ENCODE results near the gene PLD1.
"Not testable (repeated sequence)": the region's sequence is repeated elsewhere in the genome, so short reads cannot be mapped to it uniquely, and the experiment has no call there.

PLD1 gene

DNA sequence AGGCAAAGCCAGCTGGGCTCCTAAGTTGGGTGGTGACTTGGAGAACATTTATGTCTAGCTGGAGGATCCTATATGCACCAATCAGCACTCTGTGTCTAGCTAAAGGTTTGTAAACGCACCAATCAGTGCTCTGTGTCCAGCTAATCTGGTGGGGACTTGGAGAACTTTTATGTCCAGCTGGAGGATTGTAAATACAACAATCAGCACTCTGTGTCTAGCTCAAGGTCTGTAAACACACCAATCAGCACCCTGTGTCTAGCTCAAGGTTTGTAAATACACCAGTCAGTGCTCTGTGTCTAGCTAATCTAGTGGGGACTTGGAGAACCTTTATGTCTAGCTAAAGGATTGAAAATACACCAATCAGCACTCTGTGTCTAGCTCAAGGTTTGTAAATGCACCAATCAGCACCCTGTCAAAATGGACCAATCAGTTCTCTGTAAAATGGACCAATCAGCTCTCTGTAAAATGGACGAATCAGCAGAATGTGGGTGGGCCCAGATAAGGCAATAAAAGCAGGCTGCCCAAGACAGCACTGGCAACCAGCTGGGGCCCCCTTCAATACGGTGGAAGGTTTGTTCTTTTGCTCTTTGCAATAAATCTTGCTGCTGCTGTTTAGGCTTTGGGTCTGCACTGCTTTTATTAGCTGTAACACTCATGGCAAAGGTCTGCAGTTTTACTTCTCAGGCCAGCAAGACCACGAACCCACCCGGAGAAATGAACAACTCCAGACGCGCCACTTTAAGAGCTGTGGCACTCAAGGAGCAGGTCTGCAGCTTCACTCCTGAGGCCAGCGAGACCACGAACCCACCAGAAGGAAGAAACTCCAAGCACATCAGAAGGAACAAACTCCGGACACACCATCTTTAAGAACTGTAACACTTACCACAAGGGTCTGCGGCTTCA, 63.7 kb downstream of the PLD1 start:
- DNase-seq = not testable (repeated sequence)

GRCh38 chr3:171745577-171746319, 64.5 kb downstream of the PLD1 start:
- peak in 1 of 51 donors; percentile 28 for DNase-seq

- no peak for DNase-seq
Observed at GRCh38 chr3:171744158-171744741, 66.0 kb downstream of the PLD1 start.

- no peak for DNase-seq
Observed at GRCh38 chr3:171743327-171744157, 66.7 kb downstream of the PLD1 start.

- DNase-seq = no peak
Observed at GRCh38 chr3:171741377-171741776, 68.9 kb downstream of the PLD1 start.

DNA sequence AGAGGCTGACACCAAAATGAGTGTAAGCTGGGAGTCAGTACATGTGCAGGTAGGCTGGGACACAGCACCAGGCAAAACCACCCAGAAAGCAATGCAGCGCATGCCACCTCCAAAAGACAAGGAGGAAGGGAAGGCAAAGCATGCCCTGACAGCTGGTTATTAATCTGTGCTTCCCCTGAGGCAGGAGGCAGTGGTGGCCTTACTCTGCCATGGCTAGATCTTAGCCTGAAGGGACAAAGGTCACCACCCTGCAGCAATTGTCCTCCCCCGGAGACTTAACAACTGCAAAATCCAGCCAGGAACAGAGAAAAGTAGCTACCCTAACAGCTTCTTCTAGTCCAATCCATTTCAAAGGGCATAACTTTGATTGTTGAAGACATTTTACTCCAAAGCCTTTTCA, 73.7 kb downstream of the PLD1 start:
- no peak for DNase-seq

- DNase-seq = no peak
Observed at GRCh38 chr3:171733561-171733960, 76.7 kb downstream of the PLD1 start.

GRCh38 chr3:171732756-171733155, 77.5 kb downstream of the PLD1 start:
- no peak for DNase-seq

DNA sequence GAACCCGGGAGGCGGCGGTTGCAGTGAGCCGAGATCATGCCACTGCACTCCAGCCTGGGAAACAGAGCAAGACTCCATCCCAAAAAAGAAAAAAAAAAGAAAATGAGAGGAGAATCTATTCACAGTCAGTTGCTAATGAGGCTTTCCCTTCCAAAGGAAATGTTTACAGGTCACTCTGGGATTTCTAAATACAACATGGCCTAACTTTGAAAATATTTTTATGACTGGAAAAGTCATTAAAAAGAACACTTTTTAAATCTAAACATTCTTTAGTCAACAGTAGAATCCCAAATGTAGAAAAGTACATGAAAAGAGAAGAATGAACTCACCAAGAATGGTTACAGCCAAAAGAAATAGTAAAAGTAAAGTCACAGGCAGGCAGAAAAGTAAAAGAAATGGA, 78.6 kb downstream of the PLD1 start:
- DNase-seq = no peak

DNA sequence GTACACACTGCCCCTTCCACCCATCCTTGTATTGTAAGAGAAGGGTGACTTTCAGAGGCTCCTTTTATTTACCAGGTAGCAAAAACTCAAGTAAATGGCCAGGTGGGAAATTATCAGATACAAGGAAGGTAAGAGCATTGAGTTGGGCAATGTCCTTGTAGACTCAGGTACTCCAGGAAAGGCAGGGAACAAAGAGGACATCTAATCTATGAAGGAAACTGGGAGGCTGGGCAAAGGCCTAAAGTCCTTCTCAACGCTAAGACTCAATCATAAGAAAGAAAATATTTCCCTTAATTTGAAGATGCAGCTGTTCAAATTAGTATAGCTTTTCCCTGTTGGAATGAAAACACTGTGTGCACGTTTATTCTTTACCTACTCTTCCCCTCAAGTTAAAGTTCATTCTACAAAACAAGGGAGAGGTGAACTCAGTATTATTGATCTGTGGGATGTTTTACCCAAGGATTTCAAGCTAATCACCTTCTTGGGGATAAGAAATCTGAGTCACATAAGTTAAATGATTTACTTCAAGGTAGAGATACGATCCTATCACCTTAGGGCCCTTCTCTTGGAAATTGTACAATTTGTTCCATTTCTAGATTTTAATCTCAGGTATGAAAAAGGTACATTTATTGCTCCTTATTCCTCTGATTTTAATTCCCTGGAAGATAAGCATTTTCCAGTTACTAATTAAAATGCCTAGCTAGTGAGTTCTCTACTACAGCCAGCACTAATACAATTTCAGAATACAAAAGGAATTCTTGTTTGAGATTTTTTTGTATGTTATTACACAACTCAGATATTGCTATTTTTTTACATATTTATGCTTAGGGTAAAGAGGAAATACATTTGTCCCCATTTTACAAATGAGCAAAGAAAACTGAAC, 80.6 kb downstream of the PLD1 start:
- DNase-seq = no peak

- no peak for DNase-seq
Observed at GRCh38 chr3:171727288-171727687, 83.0 kb downstream of the PLD1 start.

DNA sequence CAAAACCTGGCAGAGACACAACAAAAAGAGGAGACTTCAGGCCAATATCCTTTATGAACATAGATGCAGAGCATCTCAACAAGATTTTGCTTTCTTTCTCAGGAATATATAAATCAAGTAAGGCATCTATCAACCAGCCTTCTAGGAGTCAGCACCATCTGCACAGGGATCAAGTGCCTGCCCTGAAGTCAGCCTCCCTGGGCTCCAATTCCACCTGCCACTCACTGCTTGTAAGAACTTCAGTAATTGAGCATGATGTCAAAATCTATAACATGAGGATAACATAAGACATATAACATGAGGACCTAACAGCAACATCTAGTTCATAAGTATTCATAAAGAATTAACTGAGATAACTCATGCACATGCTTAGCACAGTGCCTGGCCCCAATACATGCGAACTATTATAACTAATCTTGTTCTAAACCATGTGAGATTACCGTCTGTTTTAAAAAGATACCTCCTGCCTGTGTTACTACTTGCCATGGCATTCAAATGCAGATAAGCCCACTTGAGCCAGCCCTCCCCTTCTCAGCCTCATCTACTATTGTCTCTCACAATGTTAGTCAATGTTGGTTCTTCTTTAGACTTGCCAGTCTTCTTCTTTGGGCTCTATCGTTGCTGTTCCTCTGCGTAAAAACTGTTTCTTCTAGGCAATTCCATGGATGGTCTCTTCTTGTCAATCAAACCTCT, 91.6 kb downstream of the PLD1 start:
- no peak for DNase-seq

GRCh38 chr3:171715155-171715554, 95.1 kb downstream of the PLD1 start:
- DNase-seq = no peak

GRCh38 chr3:171712171-171712938, 97.9 kb downstream of the PLD1 start:
- DNase-seq = no peak

GRCh38 chr3:171711461-171712170, 98.7 kb downstream of the PLD1 start:
- no peak for DNase-seq

- no peak for DNase-seq
Observed at GRCh38 chr3:171710359-171710758, 99.9 kb downstream of the PLD1 start.

DNA sequence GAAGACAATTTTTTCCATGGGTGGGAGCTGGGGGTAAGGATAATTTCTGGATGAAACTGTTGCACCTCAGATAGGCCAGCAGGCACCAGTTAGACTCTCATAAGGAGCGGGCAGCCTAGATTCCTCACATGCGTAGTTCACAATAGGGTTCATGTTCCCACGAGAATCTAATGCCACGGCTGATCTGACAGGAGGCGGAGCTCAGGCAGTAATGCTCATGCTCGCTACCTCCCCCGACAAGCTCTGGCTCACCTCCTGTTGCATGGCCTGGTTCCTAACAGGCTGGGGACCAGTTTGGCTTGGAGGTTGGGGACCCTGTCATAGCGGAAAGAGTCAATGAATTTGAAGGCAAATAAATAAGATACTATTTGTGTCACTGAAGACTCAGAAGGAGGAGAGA, 105.5 kb downstream of the PLD1 start:
- no peak for DNase-seq

GRCh38 chr3:171704002-171704401, 106.3 kb downstream of the PLD1 start:
- DNase-seq = peak in 4 of 51 donors; percentile 2 to 25 (median 6)

All from hypothalamus (tissue), 51 donors.